HepG2 (cell line): ENCODE measurements around the gene RSPH4A. TPM values are rescaled to one million over a fixed set of nuclear protein-coding genes. Genes with fewer than 3 reads are reported as not detected.

Source experiments
- CBX5 ChIP-seq: sonication (generic); formaldehyde crosslinking; IDR thresholded peaks from 2 replicates; pipeline ENCODE4 v1.4.0; 2020; ENCODE audit warnings: missing genetic modification reagents, borderline replicate concordance
- CHCHD3 ChIP-seq: sonication (generic); formaldehyde crosslinking; IDR thresholded peaks from 2 replicates; pipeline ENCODE4 v1.8.0; 2022; ENCODE audit warnings: mild to moderate bottlenecking, missing genetic modification reagents, moderate library complexity
- HNRNPH1 ChIP-seq: fragments of 200-400 bp; formaldehyde crosslinking; optimal IDR thresholded peaks from 2 replicates; pipeline ENCODE3; 2017; ENCODE audit warnings: mild to moderate bottlenecking, low read depth, low read length
- HOXD1 ChIP-seq: sonication (generic); formaldehyde crosslinking; IDR thresholded peaks from 2 replicates; pipeline ENCODE4 v1.5.0; 2020; ENCODE audit warnings: missing genetic modification reagents
- ISL2 ChIP-seq: sonication (generic); formaldehyde crosslinking; IDR thresholded peaks from 2 replicates; pipeline ENCODE4 v1.5.0; 2020; ENCODE audit warnings: missing genetic modification reagents
- MTERF4 ChIP-seq: sonication (generic); formaldehyde crosslinking; IDR thresholded peaks from 2 replicates; pipeline ENCODE4 v1.8.0; 2023; ENCODE audit warnings: mild to moderate bottlenecking, missing genetic modification reagents
- MTF2 ChIP-seq: sonication (generic); formaldehyde crosslinking; IDR thresholded peaks from 2 replicates; pipeline ENCODE4 v1.5.0; 2020; ENCODE audit warnings: missing genetic modification reagents, borderline replicate concordance
- REPIN1 ChIP-seq: sonication (generic); formaldehyde crosslinking; IDR thresholded peaks from 2 replicates; pipeline ENCODE4 v1.8.0; 2022; ENCODE audit warnings: missing genetic modification reagents, low read depth, mild to moderate bottlenecking, borderline replicate concordance
- SP2 ChIP-seq: sonication (generic); formaldehyde crosslinking; IDR thresholded peaks from 2 replicates; pipeline ENCODE4 v1.5.1; 2020; ENCODE audit warnings: mild to moderate bottlenecking, missing genetic modification reagents
- THAP9 ChIP-seq: sonication (generic); formaldehyde crosslinking; IDR thresholded peaks from 2 replicates; pipeline ENCODE4; 2020; ENCODE audit warnings: missing genetic modification reagents, mild to moderate bottlenecking, borderline replicate concordance
- ZFP82 ChIP-seq: sonication (generic); formaldehyde crosslinking; IDR thresholded peaks from 2 replicates; pipeline ENCODE4 v1.5.1; 2020; ENCODE audit warnings: mild to moderate bottlenecking, missing genetic modification reagents, borderline replicate concordance
- ZFP90 ChIP-seq: sonication (generic); formaldehyde crosslinking; IDR thresholded peaks from 2 replicates; pipeline ENCODE4 v1.8.0; 2022; ENCODE audit warnings: missing genetic modification reagents, mild to moderate bottlenecking, inconsistent platforms, borderline replicate concordance
- ZNF501 ChIP-seq: sonication (generic); formaldehyde crosslinking; IDR thresholded peaks from 2 replicates; pipeline ENCODE4 v1.5.1; 2020; ENCODE audit warnings: mild to moderate bottlenecking, moderate library complexity, missing genetic modification reagents
- ZNF660 ChIP-seq: sonication (generic); formaldehyde crosslinking; IDR thresholded peaks from 2 replicates; pipeline ENCODE4 v1.5.1; 2020; ENCODE audit warnings: mild to moderate bottlenecking, low read depth, missing genetic modification reagents, borderline replicate concordance
- ZNF780A ChIP-seq: sonication (generic); formaldehyde crosslinking; IDR thresholded peaks from 2 replicates; pipeline ENCODE4 v1.8.0; 2022; ENCODE audit warnings: mild to moderate bottlenecking, missing genetic modification reagents, moderate library complexity
- ZSCAN25 ChIP-seq: sonication (generic); formaldehyde crosslinking; IDR thresholded peaks from 2 replicates; pipeline ENCODE4 v1.8.0; 2022; ENCODE audit warnings: mild to moderate bottlenecking, missing genetic modification reagents
- polyA plus RNA-seq, 8 experiments: library from polyadenylated mRNA; depleted of rRNA in 3 of 8; stranded (reverse) in 7 of 8; unstranded in 1 of 8; fragments of >200 nt; fragmentation: Illumina TruSeq in 4 of 8; extraction: Trizol in 4 of 8; gene quantifications; 2 replicates each; pipeline versions ENCODE4 v1.2.1 to v1.2.3, GENCODE V29; 2011 to 2016; ENCODE audit warnings: low read depth in 4 of 8, missing spikeins in 1 of 8, mixed read lengths in 1 of 8; ENCODE audit not compliant: insufficient read depth in 1 of 8
- total RNA-seq, 5 experiments: library from RNA; depleted of rRNA; stranded (reverse); fragments of >200 nt; fragmentation: Illumina TruSeq; extraction: Trizol; gene quantifications; 2 replicates each; pipeline ENCODE4 v1.2.3, GENCODE V29; 2016; ENCODE audit warnings: low read depth in 1 of 5
- TF ChIP-seq, protein P1 (sequence below): sonication (generic); formaldehyde crosslinking; IDR thresholded peaks from 2 replicates; pipeline ENCODE4 v1.8.1; 2023; ENCODE audit warnings: mild to moderate bottlenecking, missing genetic modification reagents
- TF ChIP-seq, protein P2 (sequence below): IDR thresholded peaks from 2 replicates; pipeline ENCODE4 v1.6.1; 2016; ENCODE audit warnings: mild to moderate bottlenecking, missing biosample characterization, missing genetic modification reagents

RSPH4A gene
- total and polyA plus RNA-seq, 2 of the 13 experiments (the other 11 are each of a cell fraction or from before 2014, with no cell fraction given): 0.24 to 0.40 TPM

GRCh38 chr6:116615937-116616736, at the start of gene RSPH4A (continued):
- TF ChIP-seq MTERF4 (CRISPR knock-in tag) (no peak), SP2 (CRISPR knock-in tag) (peak; percentile 87), ZNF780A (no peak), ZSCAN25 (CRISPR knock-in tag) (no peak), HOXD1 (CRISPR knock-in tag) (no peak), MTF2 (CRISPR knock-in tag) (no peak), HNRNPH1 (no peak), THAP9 (no peak), ZNF501 (CRISPR knock-in tag) (0 out of 2 replicates have a peak, but pooled peaks have one; percentile 47), CHCHD3 (no peak), ISL2 (CRISPR knock-in tag) (no peak), ZFP82 (no peak), ZFP90 (CRISPR knock-in tag) (no peak), ZNF660 (CRISPR knock-in tag) (no peak), REPIN1 (CRISPR knock-in tag) (no peak), CBX5 (0 out of 2 replicates have a peak, but pooled peaks have one; percentile 16)
- TF ChIP-seq, protein P1, sequence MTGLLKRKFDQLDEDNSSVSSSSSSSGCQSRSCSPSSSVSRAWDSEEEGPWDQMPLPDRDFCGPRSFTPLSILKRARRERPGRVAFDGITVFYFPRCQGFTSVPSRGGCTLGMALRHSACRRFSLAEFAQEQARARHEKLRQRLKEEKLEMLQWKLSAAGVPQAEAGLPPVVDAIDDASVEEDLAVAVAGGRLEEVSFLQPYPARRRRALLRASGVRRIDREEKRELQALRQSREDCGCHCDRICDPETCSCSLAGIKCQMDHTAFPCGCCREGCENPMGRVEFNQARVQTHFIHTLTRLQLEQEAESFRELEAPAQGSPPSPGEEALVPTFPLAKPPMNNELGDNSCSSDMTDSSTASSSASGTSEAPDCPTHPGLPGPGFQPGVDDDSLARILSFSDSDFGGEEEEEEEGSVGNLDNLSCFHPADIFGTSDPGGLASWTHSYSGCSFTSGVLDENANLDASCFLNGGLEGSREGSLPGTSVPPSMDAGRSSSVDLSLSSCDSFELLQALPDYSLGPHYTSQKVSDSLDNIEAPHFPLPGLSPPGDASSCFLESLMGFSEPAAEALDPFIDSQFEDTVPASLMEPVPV (CRISPR knock-in tag): no peak
- TF ChIP-seq, protein P2, sequence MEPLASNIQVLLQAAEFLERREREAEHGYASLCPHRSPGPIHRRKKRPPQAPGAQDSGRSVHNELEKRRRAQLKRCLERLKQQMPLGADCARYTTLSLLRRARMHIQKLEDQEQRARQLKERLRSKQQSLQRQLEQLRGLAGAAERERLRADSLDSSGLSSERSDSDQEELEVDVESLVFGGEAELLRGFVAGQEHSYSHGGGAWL (CRISPR knock-in tag): no peak
